Keratinocyte (primary cell): ENCODE data around the gene PARD3. TPM values are rescaled to one million over a fixed set of nuclear protein-coding genes. Genes with fewer than 3 reads are reported as not detected.

Experiments used
- DNase-seq: peaks from one replicate; pipeline ENCODE4 v3.0.0-alpha.2; 2011; ENCODE audit warnings: low read depth, missing footprints, low spot score
- FAIRE-seq: peaks from 2 replicates; lab custom pipeline; 2011; peaks lifted over from hg19 to GRCh38; lab: Jason Lieb, UNC
- H2AFZ ChIP-seq: 2 replicates; pipeline ENCODE4 v1.6.0; 2012; ENCODE audit warnings: low read length, control low read depth, inconsistent platforms; ENCODE audit not compliant: control insufficient read depth
- H3K27ac ChIP-seq: 2 replicates; pipeline ENCODE4 v1.5.1; 2011; ENCODE audit warnings: low read length; ENCODE audit not compliant: control insufficient read depth, insufficient read depth
- H3K27me3 ChIP-seq: 3 replicates; pipeline ENCODE4 v1.6.0; 2011; ENCODE audit warnings: low read length; ENCODE audit not compliant: control insufficient read depth, insufficient read depth; ENCODE audit errors: extremely low read depth
- H3K36me3 ChIP-seq, 2 experiments: 2 replicates in 1 of 2; 3 replicates in 1 of 2; pipeline ENCODE4 v1.5.1; 2011; ENCODE audit warnings: low read length in 2 of 2, mild to moderate bottlenecking in 1 of 2; ENCODE audit not compliant: control insufficient read depth in 2 of 2, insufficient read depth in 2 of 2; ENCODE audit errors: extremely low read depth in 1 of 2
- H3K4me1 ChIP-seq: 3 replicates; pipeline ENCODE4 v1.5.1; 2011; ENCODE audit warnings: low read length; ENCODE audit not compliant: control insufficient read depth, insufficient read depth; ENCODE audit errors: extremely low read depth
- H3K4me2 ChIP-seq: 3 replicates; pipeline ENCODE4 v1.6.0; 2011; ENCODE audit warnings: low read depth, low read length; ENCODE audit not compliant: control insufficient read depth, insufficient read depth; ENCODE audit errors: extremely low read depth
- H3K4me3 ChIP-seq, 3 experiments: fragments of 200-600 bp in 1 of 3; sonication (generic) in 1 of 3; 2 replicates in 2 of 3; 3 replicates in 1 of 3; pipeline ENCODE4 v1.5.1; 2011 to 2016; ENCODE audit warnings: low read length in 3 of 3, mild to moderate bottlenecking in 3 of 3, control low read depth in 2 of 3, inconsistent platforms in 1 of 3, low read depth in 1 of 3, mixed read lengths in 1 of 3, mixed run types in 1 of 3, moderate library complexity in 1 of 3; ENCODE audit not compliant: control insufficient read depth in 2 of 3, insufficient read depth in 2 of 3; ENCODE audit errors: extremely low read depth in 1 of 3
- H3K79me2 ChIP-seq: 2 replicates; pipeline ENCODE4 v1.6.0; 2012; ENCODE audit warnings: low read length; ENCODE audit not compliant: control insufficient read depth, insufficient read depth
- H3K9ac ChIP-seq: 3 replicates; pipeline ENCODE4 v1.6.0; 2011; ENCODE audit warnings: low read length; ENCODE audit not compliant: control insufficient read depth, insufficient read depth; ENCODE audit errors: extremely low read depth
- H3K9me1 ChIP-seq: 3 replicates; pipeline ENCODE4 v1.6.0; 2011; ENCODE audit warnings: low read length; ENCODE audit not compliant: control insufficient read depth, insufficient read depth; ENCODE audit errors: extremely low read depth
- H3K9me3 ChIP-seq: 2 replicates; pipeline ENCODE4 v1.5.1; 2012; ENCODE audit warnings: low read depth, low read length; ENCODE audit not compliant: control insufficient read depth
- H4K20me1 ChIP-seq: 3 replicates; pipeline ENCODE4 v1.6.0; 2011; ENCODE audit warnings: low read length; ENCODE audit not compliant: control insufficient read depth, insufficient read depth; ENCODE audit errors: extremely low read depth
- EZH2 ChIP-seq: IDR thresholded peaks from one replicate; pipeline ENCODE4 v1.6.1; 2012; ENCODE audit warnings: inconsistent platforms, mild to moderate bottlenecking, low read length, moderate library complexity
- dilution Hi-C: fragments of 300-500 bp; cut with MboI; formaldehyde crosslinking; loops from one replicate; pipeline ENCODE4 v1.7.0; 2020; ENCODE audit warnings: low sequenced_read_pairs; ENCODE audit not compliant: extremely low pct_ligation_motif_present
- polyA plus RNA-seq, 5 experiments: library from polyadenylated mRNA; depleted of rRNA in 3 of 5; stranded (reverse) in 3 of 5; stranded (forward) in 1 of 5; unstranded in 1 of 5; fragments of >200 nt; gene quantifications; 1 replicate in 1 of 5; 2 replicates in 3 of 5; 3 replicates in 1 of 5; pipeline versions ENCODE4 v1.2.1 to v1.2.3, GENCODE V29; 2011 to 2012; ENCODE audit warnings: missing spikeins in 2 of 5, low read depth in 1 of 5, low replicate concordance in 1 of 5
- TF ChIP-seq, protein P1 (sequence below), 3 experiments: IDR thresholded peaks in 1 of 3; conservative IDR thresholded peaks in 1 of 3; optimal IDR thresholded peaks in 1 of 3; 2 replicates in 2 of 3; 3 replicates in 1 of 3; pipeline versions ENCODE3 to v1.5.1; 2011; ENCODE audit warnings: low read length in 3 of 3, mild to moderate bottlenecking in 3 of 3, moderate library complexity in 2 of 3, control low read depth in 1 of 3, inconsistent platforms in 1 of 3; ENCODE audit not compliant: insufficient read depth in 2 of 3; ENCODE audit errors: extremely low read depth in 1 of 3

The PARD3 gene
- polyA plus RNA-seq, 1 donor (not counting 4 experiments of a cell fraction or from before 2014, with no cell fraction given) = 46.4 TPM

DNA sequence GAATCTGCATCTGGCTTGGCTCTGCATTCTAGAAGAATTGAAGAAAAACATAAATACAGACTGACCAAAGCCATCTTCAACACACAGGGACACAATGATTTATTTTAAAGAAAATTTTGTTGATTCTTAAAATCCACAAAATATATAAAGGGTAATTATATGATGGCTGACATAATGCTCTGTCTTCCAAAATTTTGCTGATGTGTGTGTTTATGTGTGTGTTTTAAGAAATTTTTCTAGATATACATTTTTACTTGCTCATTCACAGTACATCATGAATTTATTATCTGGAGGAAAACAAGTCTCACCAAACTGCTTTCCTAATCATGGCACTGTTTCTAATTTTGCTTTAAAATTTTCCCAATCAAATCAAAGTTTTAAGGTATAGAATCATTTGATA lies 442.6 kb downstream of the PARD3 start:
- H3K4me3 ChIP-seq = no peak overlapping the region
- no peak for FAIRE-seq
- no peaks in the 10 kb centered on the region for H3K9me3 ChIP-seq
- H4K20me1 ChIP-seq = no peaks in the 10 kb centered on the region
- H3K36me3 ChIP-seq = peaks cover 0 to 6% of the 10 kb centered on the region in 2 experiments
- no peak overlapping the region for H3K27ac ChIP-seq
- H3K9ac ChIP-seq = no peak overlapping the region
- TF ChIP-seq, protein P1, sequence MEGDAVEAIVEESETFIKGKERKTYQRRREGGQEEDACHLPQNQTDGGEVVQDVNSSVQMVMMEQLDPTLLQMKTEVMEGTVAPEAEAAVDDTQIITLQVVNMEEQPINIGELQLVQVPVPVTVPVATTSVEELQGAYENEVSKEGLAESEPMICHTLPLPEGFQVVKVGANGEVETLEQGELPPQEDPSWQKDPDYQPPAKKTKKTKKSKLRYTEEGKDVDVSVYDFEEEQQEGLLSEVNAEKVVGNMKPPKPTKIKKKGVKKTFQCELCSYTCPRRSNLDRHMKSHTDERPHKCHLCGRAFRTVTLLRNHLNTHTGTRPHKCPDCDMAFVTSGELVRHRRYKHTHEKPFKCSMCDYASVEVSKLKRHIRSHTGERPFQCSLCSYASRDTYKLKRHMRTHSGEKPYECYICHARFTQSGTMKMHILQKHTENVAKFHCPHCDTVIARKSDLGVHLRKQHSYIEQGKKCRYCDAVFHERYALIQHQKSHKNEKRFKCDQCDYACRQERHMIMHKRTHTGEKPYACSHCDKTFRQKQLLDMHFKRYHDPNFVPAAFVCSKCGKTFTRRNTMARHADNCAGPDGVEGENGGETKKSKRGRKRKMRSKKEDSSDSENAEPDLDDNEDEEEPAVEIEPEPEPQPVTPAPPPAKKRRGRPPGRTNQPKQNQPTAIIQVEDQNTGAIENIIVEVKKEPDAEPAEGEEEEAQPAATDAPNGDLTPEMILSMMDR (optimal IDR thresholded peaks at IDR 0.05 in 1 of 3, IDR thresholded peaks at IDR 0.05 in 1 of 3, conservative IDR thresholded peaks at IDR 0.05 in 1 of 3; ENCODE audit: extremely low read depth in 1 of 3, insufficient read depth in 2 of 3, low read length in 3 of 3) = no peak
- TF ChIP-seq EZH2 = no peak
- dilution Hi-C loops = no loop called here
- no peaks in the 10 kb centered on the region for H3K9me1 ChIP-seq
- no peak for DNase-seq
- H3K4me2 ChIP-seq = no peak overlapping the region
- no peaks in the 10 kb centered on the region for H3K4me1 ChIP-seq
- no peaks in the 10 kb centered on the region for H3K79me2 ChIP-seq
- no peak overlapping the region for H2AFZ ChIP-seq
- no peaks in the 10 kb centered on the region for H3K27me3 ChIP-seq

DNA sequence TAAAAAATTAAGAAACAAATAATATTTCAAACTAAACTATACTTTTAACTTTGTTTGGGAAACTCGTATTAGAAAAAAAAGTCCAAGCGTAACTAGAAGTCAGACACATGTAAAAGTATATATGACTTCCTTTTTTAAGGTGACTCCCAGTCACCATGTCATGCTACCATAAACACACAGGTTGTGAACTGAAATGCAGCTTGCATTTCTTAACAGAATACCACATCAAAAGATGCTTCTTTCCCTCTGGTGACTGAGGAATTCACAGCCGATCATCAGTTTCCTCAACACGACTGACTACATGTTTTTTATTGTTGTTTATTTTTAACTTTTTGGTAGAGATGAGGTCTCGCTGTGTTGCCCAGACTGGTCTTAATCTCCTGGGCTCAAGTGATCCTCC lies 445.0 kb downstream of the PARD3 start:
- dilution Hi-C loops = no loop called here
- H3K4me3 ChIP-seq = no peak overlapping the region
- H3K36me3 ChIP-seq = peaks cover 0 to 6% of the 10 kb centered on the region in 2 experiments
- no peak overlapping the region for H3K4me2 ChIP-seq
- no peaks in the 10 kb centered on the region for H3K27me3 ChIP-seq
- no peaks in the 10 kb centered on the region for H3K9me3 ChIP-seq
- H3K4me1 ChIP-seq = no peaks in the 10 kb centered on the region
- no peak for FAIRE-seq
- TF ChIP-seq, protein P1 (optimal IDR thresholded peaks at IDR 0.05 in 1 of 3, IDR thresholded peaks at IDR 0.05 in 1 of 3, conservative IDR thresholded peaks at IDR 0.05 in 1 of 3; ENCODE audit: extremely low read depth in 1 of 3, insufficient read depth in 2 of 3, low read length in 3 of 3) = no peak
- no peak for TF ChIP-seq EZH2
- no peaks in the 10 kb centered on the region for H4K20me1 ChIP-seq
- no peak for DNase-seq
- no peaks in the 10 kb centered on the region for H3K79me2 ChIP-seq
- H3K27ac ChIP-seq = no peak overlapping the region
- no peak overlapping the region for H3K9ac ChIP-seq
- H3K9me1 ChIP-seq = no peaks in the 10 kb centered on the region
- no peak overlapping the region for H2AFZ ChIP-seq
